Stimulated activated CD8-positive, alpha-beta memory T cell treated with anti-CD3 and anti-CD28 coated beads, Interleukin-15, amount 100 ng/mL, for 24 hours (primary cell): Measurements from ENCODE around the gene NR4A2.

Experiments used
- DNase-seq: peaks from one replicate; pipeline ENCODE4 v3.0.0-alpha.2; 2020; ENCODE audit warnings: low read depth

NR4A2 gene

DNA sequence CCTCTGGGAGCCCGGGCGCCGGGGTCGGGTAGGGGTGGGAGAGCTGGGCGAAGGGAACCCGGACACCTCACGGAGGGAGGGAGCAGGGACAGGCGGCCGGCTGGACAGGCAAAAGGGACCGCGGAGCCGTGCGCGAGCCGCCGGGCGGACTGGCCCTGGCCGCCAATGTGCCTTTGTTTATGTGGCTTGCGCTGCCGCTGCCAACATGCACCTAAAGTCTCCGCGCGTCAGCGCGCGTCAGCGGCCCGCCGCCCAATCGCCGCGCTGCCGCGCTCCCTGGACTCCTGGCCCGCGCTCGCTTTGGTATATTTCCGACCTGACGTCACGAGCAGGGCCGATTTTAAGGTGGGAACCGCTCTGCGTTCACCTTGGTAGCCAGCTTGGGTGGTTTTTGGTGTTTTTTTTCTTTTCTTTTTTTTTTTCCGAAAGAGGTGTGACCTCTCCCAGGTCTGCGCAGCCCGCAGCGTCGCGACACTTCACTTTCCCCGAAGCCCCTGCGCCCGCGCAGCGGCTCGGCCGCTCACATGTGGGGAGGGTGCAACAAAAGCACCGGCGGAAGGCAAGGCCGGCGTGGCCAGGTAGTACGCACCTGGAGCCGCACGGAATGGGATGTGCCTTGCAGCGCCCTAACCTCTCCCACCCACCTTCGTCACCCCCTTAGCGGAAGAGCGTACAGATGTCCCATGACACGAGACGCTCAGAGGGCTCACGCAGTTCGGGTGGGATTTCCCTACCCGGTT lies at the start of gene NR4A2:
Gene NR4A2, minus strand, starts transcription at position 188 of the 740 bp plus-strand sequence. CDS start 2,535 bp downstream, outside the sequence.
- peak; percentile 66 for DNase-seq

DNA sequence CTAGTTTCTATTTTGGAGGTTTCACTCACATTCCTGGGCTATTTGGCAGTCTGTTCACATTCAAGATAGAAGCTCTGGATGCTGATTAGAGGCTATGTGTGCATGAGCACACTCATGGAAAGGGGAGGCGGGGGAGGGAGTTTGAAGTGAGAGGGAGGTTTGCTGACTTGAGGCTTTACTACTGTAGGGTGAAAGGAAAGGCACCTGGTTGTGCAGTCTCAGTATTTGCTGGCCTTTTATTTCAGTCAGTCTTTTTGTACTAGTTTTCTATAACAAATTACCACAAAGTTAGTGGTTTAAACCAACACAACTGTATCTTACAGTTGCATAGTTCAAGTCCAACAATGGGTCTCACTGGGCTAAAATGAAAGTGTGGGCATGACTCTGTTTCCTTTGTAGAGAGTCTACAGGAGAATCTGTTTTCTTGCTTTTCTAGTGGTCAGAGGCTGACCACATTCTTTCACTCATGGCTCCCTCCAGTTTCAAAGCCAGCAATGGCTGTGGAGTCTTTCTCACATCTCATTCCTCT lies 47.7 kb upstream of the NR4A2 start:
- DNase-seq, result no peak

DNA sequence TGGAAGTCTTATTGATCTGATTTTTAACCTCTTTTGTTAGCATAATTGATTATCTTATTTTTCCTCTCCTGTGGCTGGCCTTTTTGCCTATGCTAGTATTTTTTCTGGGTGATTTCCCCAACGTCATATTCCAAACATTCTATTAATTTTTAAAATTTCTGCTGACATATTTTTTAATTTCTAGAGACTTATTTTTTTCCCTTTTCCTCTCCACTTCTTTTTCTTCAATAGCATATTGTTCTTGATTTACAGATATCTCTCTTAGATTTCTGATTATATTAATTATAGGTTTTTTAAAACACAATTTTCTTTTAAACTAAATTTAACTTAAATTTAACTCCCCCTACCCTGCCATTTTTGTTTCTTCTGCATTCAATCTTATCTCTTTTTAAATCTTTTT lies 47.2 kb upstream of the NR4A2 start:
- DNase-seq, result no peak

DNA sequence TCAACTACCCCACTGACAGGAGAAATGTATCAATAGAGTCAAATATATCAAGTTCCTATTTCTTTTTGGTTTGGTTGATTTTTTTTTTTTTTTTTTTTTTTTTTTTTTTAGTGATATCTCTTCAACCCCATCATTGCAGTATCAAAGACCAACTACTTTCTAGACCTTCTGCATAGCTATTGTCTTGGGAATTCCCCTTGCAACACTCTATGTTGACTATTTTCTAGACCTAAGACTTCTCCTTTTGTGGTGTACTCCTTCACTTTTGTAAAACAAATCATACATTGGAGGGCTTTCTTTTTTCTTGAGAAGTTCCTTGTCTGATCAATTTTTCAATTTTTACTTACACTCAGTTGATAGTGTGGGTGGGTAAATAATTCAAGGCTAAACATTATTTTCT lies 46.5 kb upstream of the NR4A2 start:
- no peak for DNase-seq

DNA sequence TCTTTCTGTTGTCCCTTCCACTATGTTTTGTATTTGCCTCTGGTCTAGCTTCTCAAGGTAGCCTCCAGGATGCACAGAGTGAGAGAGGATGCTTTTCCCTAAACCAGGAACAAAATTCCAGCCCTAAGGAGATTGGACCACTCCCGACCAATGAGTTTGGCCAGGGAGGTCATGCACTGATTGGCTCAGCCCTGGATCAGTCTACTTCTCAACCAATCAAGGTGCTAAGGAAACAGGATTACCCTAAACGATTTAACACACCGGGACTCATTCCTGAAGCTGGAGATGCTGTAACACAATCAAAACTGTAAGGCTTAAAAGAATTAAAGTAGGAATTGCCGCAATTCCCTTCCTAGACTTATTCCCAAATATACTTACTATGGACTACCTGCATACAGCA lies 34.2 kb upstream of the NR4A2 start:
- DNase-seq, result no peak

DNA sequence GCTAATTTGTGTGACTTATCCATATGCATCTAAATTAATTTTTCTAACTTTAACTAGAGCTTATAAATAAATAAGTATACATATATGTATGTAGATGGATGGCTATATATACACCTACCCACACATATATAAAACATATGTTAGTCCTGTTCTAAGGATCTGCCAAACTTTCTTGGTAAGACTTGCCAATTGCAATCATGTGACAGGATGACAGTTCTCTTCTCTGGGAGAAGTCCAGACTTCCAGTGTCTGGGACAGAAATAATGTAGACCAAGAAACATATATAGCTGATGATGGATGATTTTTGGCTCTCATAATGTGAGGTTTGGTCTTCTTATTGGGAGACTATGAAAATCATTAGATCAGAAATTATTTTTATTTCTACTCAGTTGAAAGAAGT lies 30.6 kb upstream of the NR4A2 start:
- DNase-seq, result no peak

DNA sequence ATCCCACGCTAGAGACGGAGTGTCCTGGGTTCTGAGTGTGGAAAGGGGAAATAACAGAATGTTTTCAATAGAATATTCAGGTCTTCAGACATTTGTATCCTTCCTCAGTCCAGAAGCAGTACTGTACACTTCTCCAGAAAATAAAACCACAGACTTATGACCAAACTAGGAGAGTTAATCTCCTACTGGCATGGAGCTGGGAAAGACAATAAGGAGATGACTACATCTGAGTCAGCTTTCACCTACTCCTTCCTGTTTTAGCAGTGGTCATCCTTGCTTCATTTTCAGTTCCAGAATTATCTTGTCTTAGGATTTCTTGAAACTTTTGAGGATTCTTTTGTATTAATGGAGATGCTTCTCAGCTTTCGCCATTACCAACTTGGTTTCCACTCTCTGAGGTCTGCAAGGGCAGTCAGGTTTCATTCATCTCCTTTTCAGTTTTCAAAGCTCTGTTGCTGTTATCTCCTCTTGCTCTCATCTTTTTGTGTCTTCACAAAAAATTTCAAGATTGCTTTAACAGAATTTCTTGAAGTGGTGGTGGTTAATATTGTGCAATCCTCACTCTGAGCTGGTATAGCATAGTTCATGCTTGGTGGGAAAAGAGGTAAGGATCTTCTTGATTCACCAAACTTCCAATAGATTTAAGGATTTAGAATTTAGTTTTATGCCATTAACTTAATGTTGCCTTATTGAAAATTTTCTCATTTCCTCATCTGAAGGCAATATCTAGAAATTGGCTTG lies 23.7 kb upstream of the NR4A2 start:
- DNase-seq, result no peak

DNA sequence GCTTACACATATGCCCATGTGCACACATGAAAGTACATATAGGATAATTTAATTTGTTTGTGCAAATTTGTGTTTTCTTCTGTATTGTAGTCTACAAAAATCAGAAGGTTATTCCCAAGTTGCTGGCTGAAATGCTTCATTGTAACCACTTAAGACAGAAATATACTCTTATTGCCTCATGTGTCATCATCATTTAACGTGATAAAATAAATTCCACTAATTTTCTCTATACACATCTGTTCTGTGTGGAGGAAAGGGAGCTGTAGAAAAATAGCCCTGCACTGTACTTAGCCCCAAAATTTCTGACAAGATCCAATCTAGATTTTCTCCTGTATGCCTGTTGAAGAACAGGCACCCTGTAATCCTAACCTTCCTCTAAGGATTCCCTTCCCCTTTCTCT lies 20.4 kb upstream of the NR4A2 start:
- DNase-seq, result no peak

DNA sequence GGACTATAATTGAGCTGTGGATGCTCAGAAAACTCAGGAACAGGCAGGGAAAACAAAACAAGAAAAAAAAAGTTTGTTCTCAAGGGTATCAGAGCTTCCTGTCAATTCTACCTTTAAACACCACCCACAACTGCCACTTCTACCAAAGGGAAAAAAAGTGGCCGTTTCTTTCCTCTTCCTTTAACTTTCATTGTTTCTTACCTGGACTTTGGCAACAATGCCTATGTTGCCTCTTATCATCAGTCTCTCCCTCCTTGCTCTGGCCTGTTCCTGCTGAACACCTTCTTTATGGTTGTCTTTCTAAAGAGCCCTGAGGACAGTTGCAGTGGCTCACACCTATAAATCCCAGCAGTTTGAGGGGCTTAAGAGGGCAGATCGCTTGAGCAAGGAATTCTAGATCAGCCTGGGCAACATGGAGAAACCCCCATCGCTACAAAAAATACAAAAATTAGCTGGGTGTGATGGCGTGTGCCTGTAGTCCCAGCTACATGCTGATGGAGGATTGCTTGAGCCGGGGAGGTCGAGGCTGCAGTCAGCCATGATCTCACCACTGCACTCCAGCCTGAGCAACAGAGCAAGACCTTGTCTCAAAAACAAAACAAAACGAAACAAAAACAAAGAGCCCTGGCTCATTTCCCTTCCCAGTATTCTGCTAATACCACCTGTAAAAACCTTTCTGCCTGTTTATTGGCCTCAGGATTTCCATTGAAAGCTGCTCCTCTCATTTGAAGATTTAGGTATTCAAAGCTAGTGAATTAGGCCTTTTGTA lies 18.0 kb upstream of the NR4A2 start:
- DNase-seq, result no peak

DNA sequence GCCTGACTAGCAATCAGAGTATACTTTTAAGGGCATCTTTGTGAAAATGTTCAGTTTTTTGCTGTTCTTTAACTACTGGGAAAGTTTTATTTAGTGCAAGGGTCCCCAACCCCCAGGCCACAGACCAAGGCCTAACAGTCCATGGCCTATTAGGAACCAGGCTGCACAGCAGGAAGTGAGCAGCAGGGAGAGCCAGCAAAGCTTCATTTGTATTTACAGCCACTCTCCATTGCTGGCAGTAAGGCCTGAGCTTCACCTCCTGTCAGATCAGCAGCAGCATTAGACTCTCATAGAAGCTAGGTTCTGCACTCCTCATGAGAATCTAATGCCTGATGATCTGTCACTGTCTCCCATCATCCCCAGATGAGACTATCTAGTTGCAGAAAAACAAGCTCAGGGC lies 17.1 kb upstream of the NR4A2 start:
- no peak for DNase-seq

DNA sequence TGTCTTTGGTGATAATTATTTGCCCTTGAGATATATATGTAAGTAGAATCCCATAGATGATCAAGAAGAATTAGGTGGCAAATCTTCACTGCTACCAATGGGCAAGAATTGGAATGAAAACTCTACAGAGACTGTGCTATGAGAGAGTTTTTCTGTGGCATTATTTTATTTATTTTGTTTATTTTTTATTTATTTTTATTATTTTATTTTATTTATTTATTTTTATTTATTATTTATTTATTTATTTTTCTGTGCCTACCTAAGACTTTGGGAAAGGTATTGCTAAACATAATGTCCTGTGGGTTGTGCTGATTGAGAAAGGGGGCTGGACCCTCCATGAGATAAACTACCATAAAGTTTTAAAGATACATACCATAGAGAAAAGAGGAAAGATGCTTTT lies 16.6 kb upstream of the NR4A2 start:
- no peak for DNase-seq

DNA sequence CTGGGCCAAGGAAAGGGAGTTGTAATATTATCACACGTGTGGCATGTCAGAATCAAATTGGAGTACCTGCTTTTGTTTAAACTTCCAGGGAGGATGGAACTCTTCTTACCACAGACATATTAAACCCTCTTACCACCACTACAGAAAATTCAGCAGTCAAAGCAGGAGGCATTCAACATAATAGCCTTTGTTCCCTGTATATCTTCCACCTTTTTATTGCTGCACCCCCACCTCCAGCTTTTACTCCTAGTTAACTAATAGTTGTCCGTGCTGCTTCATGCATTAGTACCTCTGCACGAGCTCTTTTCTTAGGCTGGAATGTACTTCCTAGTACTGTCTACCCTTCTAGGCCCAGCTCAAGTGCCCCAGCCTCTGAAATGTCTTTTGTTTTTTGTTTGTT lies 14.9 kb upstream of the NR4A2 start:
- DNase-seq, result no peak

DNA sequence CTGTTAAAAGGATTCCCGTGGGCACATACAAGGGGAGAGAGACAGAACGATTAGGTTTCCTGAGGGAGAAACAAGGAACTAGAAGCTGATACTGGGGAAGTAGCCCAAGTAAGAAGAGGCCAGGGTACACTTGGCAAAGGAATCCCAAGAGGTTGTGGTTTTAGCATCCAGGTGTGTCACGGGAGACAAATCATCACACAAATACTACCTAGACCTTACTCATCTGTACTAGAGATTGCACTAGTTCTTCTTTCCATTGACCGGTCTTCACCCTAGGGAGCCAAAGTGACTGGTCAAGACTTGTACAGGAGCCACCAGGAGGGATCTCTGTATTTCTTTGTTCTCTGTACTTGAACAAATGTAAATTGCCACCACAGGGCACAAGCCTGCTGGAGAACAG lies 14.2 kb upstream of the NR4A2 start:
- no peak for DNase-seq

DNA sequence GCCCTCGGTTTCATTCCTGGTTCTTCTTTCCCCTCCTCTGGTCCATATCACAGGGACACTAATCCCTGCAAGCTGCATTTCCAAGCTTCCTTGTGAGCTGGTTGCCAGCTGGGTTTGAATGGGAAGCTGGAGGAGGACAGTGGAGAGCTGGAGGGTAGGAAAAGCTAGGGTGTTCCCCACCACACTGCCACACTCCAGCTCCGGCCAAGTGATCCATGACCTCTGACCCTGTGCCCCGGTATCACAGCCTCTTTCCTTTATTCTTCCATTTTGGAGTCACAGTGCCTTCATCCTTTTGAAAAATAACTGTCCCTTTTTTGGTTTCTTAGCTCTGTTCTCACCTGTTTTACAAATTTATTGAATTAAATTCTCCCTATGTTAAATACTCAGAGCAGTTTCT lies 13.1 kb upstream of the NR4A2 start:
- no peak for DNase-seq

DNA sequence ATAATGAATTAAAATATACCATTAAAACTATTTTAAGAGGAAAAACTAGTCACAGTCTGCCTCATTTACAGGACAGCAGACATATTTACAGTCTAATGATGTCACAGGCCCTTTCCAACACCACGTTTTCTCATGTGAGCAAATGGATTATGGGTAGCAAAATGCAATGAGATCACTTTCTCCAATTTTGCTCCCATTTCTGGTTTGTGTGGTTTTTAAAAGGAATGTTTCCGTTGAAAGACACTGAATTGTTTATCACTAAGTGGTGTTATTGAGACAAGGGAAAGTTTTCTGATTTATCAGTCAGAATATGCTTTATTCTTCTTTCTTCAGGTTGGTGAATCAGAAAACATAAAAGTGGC lies 11.4 kb upstream of the NR4A2 start:
- no peak for DNase-seq

DNA sequence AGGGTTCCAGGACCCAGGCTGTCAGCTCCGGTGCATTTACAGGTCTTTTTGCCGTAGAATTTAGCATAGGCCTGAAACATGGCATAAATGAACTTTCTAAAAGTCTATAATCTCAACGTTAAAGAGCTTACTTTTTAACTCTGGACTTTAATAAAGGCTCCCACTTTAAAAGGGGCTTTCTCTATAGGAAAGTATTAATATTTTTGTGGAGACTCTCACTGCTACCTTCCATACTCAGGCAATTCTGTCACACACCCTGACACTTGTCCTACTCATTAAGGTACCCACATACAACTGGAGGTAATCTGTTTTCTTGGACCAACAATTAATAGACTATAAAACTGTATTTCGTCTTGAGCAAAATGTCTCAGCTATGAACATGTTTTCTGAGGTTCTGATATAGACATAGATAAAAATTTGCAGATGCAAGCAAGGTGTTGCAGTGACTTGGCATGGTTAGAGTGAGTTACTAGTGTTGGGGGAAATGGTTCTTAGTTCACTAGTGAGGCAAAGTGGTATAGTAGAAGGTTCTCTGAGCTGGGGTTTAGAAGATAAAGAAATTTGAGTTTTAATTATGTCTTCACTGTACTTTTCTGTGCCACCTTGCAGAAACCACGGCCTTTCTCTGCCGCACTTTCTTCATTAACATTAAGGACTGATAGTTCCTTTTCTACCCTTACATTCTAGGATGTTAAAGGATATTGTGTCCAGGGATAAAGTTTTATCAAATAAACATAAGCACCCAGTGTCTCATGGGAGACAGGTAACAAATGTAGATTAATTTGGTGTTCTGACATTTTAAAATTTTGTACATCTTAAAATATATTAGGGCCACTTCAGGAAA lies 10.8 kb upstream of the NR4A2 start:
- no peak for DNase-seq

DNA sequence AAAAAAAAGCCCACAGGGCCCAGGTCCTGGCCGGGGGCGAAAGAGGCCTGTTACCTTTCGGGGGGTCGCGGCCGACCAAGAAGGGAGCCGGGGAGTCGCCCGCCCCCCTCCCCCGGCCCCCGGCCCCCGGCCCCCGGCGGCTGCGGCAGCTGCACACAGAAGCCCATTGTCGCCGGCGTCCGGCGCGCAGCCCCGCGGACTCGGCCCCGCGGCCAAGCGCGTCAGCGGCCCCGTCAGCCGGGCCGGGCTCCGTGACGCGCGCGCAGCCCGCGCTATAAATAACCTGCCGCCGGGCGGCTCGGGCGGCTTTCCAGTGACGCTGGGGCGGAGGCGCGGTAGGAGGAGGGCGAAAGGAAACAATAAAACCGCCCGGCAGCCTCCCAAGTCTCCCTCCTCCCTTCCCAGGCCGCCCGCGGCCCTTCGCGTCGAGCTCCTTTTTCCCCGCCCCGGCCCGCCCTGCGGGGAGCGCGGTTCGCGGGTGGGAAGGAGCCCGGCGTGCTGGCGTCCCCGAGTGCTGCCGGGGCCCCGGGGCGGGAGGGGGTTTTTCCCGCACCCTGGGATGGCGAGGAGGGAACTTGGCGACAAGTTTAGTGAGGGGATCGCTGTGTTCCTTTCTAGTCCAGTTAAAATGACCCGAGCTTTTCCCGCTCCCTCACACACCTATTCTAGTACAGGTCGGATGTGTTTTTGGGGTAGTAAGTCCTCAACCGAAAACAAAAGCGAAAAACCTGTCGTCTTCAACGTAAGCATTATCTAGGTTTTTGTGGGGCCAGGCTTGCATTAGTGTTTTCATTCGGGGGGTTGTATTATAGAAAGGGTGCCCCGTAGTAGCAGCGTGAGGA lies 10.0 kb upstream of the NR4A2 start:
- DNase-seq, result peak; percentile 71

DNA sequence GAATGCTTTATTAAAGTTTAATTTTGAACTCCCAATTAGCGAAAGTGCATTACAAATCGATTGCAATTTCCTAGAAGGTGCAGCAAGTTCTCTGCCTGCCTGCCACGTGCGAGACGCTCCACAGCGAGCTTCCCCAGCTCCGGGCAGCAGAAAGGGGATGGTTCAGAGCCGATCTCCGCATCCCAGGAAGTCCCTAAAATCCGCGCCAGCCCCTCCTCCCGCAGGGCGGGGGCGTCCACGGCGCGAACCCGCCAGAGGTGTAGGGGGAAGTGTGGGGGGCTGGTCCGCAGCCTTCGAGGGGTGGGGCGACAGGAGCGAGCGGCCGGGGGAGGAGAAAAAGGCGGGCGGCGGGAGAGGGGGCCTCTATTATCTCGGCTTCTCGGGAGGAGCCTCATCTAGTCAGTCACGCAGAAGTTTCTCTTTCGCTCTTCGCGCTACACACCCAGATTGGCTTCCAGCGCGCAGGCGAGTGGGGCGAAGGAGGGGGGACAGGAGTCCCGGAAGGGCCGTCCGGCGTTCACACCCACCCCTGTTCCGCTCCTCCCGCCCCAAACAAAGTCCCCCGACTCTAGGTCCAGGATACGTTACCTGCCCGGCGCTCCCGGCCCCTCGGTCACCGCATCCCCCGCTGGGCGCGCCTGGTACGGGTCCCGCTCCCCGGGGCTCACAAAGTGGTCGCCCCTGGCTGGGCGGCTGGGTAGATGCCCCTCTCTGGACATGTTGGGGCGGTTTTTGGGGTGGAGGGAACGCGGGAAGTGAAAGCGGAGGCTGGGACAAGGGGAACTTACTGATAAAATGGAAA lies 9.1 kb upstream of the NR4A2 start:
- DNase-seq, result peak; percentile 58

DNA sequence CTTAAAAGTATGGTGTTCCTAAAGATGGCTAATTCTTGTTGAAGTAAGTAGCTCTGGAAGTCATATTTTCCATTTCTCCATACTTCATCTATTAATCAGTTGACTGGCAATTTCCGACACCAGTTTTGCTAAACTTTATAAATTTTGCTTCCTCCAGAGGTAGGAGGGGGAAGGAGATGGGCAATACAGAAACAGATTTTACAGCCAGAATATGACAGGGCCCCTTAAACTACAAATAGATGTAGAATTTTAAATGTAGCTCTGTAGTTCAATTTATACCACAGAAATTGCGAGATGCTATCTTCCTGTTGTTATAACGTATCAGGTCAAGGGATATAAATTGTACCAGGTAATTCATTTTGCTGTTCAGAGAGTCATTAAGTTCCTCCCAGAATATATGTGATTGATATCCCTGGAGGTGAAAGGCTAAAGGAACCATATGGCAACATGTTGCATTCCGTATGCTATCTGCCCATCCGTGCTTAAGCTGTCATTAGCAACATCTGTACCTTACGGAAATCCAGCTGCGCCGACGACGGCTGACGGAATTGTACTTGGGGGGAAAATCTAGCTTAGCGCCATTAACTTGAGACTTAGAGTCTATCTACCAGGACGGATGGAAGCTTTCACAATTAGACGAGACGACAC lies 8.4 kb upstream of the NR4A2 start:
- no peak for DNase-seq

DNA sequence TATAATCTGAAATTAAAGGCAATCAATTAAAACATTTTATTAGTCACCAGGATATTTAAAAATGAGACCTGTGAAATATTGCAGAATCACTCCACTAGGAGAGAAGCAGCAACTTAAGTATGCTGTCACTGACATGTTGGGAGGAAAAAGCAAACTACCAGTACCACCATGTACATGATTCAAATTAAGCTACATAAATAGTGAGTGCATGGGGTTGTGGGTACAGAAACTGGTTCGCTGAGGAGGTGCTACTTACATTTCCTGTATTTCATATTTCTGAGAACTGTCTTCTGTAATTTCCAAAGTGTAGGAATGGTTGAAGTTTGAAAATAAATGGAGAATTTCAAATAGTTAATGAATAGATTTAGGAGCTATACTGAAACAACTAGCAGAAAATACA lies 7.9 kb upstream of the NR4A2 start:
- no peak for DNase-seq
